Loucy (cell line): ENCODE measurements around the gene PPP3CB.

Experiments
- H2AFZ ChIP-seq: fragments of 200-600 bp; sonication (generic); 2 replicates; pipeline ENCODE4 v1.6.0; 2016; ENCODE audit warnings: antibody characterized with exemption, mild to moderate bottlenecking, low read length, moderate library complexity
- H3F3A ChIP-seq: fragments of 200-600 bp; 2 replicates; pipeline ENCODE4 v1.6.0; 2016; ENCODE audit warnings: antibody characterized with exemption, low read depth, mild to moderate bottlenecking
- H3K27me3 ChIP-seq: fragments of 200-600 bp; sonication (generic); 2 replicates; pipeline ENCODE4 v1.6.1; 2014; ENCODE audit warnings: low read length, mild to moderate bottlenecking; ENCODE audit not compliant: insufficient read depth, poor library complexity, severe bottlenecking
- H3K36me3 ChIP-seq: fragments of 200-600 bp; sonication (generic); 2 replicates; pipeline ENCODE4 v1.6.1; 2016; ENCODE audit warnings: low read length; ENCODE audit not compliant: insufficient read depth
- H3K4me1 ChIP-seq: fragments of 200-600 bp; sonication (generic); 2 replicates; pipeline ENCODE4 v1.5.1; 2014; ENCODE audit warnings: low read length, mild to moderate bottlenecking; ENCODE audit not compliant: insufficient read depth, poor library complexity, severe bottlenecking
- H3K4me2 ChIP-seq: fragments of 200-600 bp; sonication (generic); 2 replicates; pipeline ENCODE4 v1.6.0; 2014; ENCODE audit warnings: antibody characterized with exemption, low read length, low read depth, mild to moderate bottlenecking; ENCODE audit not compliant: poor library complexity, severe bottlenecking
- H3K4me3 ChIP-seq: fragments of 200-600 bp; sonication (generic); 2 replicates; pipeline ENCODE4 v1.5.1; 2014; ENCODE audit warnings: low read length, mild to moderate bottlenecking, mixed read lengths; ENCODE audit not compliant: poor library complexity, severe bottlenecking
- H3K79me2 ChIP-seq: fragments of 200-600 bp; sonication (generic); 2 replicates; pipeline ENCODE4 v1.6.1; 2014; ENCODE audit warnings: low read length; ENCODE audit not compliant: insufficient read depth
- H3K9ac ChIP-seq: fragments of 200-600 bp; sonication (generic); 2 replicates; pipeline ENCODE4 v1.6.0; 2014; ENCODE audit warnings: mild to moderate bottlenecking, low read depth, low read length, moderate library complexity; ENCODE audit not compliant: poor library complexity, severe bottlenecking
- H3K9me2 ChIP-seq: fragments of 200-600 bp; sonication (generic); replicated peaks from 2 replicates; pipeline ENCODE4 v1.6.1; 2016; ENCODE audit warnings: low read depth, low read length, mixed read lengths
- H3K9me3 ChIP-seq: fragments of 200-600 bp; sonication (generic); 2 replicates; pipeline ENCODE4 v1.6.1; 2014; ENCODE audit warnings: mild to moderate bottlenecking, antibody characterized with exemption, low read length, low read depth; ENCODE audit not compliant: insufficient read depth
- H4K20me1 ChIP-seq: fragments of 200-600 bp; sonication (generic); 2 replicates; pipeline ENCODE4 v1.6.0; 2014; ENCODE audit warnings: antibody characterized with exemption, low read length, mild to moderate bottlenecking; ENCODE audit not compliant: insufficient read depth, poor library complexity, severe bottlenecking
- EZH2phosphoT487 ChIP-seq: fragments of 200-600 bp; IDR thresholded peaks from 2 replicates; pipeline ENCODE4 v1.6.1; 2018; ENCODE audit warnings: antibody characterized with exemption, mild to moderate bottlenecking, moderate library complexity, borderline replicate concordance
- TF ChIP-seq, protein P1 (sequence below): fragments of 200-600 bp; sonication (generic); conservative IDR thresholded peaks from 2 replicates; pipeline ENCODE4 v1.5.1; 2014; ENCODE audit warnings: mild to moderate bottlenecking, antibody characterized with exemption, low read length

PPP3CB gene

DNA sequence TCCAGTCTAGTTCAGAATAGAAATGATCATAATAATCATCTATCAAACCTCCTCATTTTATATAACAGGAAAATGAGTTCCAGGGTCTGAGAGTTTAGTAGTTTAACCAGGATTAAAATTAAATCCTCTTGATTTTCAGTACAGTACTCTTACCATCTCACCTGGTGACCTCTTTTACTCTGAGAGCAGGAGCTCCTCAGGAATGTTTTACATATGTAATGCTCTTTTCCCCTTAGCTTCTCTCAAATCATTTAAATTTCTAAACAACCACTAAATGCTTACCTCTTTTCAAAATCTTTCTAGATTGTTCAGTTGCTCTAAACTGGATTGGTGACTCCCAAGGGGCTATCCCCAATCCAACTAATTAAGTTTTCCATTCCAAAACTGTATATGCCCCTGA, 10.2 kb upstream of the PPP3CB start:
- no peaks in the 10 kb centered on the region for H4K20me1 ChIP-seq
- H3K36me3 ChIP-seq: no peaks in the 10 kb centered on the region
- H3F3A ChIP-seq: no peaks in the 10 kb centered on the region
- H3K4me2 ChIP-seq: no peak overlapping the region
- no peak overlapping the region for H2AFZ ChIP-seq
- no peak overlapping the region for H3K4me3 ChIP-seq
- peaks cover 11% of the 10 kb centered on the region for H3K4me1 ChIP-seq
- no peaks in the 10 kb centered on the region for H3K9me2 ChIP-seq
- H3K79me2 ChIP-seq: no peaks in the 10 kb centered on the region
- H3K27me3 ChIP-seq: no peaks in the 10 kb centered on the region
- no peaks in the 10 kb centered on the region for H3K9me3 ChIP-seq
- H3K9ac ChIP-seq: no peak overlapping the region
- TF ChIP-seq EZH2phosphoT487: no peak
- TF ChIP-seq, protein P1, sequence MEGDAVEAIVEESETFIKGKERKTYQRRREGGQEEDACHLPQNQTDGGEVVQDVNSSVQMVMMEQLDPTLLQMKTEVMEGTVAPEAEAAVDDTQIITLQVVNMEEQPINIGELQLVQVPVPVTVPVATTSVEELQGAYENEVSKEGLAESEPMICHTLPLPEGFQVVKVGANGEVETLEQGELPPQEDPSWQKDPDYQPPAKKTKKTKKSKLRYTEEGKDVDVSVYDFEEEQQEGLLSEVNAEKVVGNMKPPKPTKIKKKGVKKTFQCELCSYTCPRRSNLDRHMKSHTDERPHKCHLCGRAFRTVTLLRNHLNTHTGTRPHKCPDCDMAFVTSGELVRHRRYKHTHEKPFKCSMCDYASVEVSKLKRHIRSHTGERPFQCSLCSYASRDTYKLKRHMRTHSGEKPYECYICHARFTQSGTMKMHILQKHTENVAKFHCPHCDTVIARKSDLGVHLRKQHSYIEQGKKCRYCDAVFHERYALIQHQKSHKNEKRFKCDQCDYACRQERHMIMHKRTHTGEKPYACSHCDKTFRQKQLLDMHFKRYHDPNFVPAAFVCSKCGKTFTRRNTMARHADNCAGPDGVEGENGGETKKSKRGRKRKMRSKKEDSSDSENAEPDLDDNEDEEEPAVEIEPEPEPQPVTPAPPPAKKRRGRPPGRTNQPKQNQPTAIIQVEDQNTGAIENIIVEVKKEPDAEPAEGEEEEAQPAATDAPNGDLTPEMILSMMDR: no peak

DNA sequence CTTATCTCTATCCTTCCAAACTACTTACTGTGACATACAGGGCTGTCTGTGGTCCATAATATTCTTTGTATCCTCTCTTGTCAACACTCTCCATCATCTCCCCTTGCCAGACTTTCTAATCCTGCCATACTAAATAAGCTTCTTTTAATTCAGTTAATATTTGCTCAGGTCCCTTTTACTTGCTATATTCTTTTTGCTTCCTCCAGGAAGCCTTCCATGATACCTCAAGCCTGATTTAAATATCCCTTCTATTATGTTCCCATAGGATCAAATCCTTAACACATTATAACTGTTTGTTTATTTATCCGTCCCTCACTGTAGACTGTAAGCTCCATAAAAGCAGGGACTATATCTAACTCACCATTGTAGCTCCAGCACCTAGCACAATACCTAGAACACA, 7.2 kb upstream of the PPP3CB start:
- TF ChIP-seq, protein P1: no peak
- no peak for TF ChIP-seq EZH2phosphoT487

DNA sequence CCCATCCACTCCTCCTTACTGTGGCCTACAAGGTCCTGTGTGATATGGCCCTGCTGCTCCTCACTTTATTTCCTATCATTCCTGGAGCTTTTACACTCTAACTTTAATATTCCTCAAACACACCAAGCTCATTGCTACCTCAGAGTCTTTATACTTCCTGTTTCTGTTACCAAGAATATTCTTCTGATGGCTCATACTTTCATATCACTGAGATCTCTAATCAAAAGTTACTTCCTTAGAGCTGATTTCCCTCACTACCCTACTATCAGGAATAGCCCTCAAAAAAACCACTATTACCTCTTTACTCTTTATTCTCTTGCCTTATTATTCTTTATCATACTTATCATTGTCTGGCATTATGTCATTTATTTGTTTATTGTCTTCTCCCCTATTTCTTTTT, 5.8 kb upstream of the PPP3CB start:
- Histone ChIP-seq H4K20me1 (no peaks in the 10 kb centered on the region), H3K27me3 (no peaks in the 10 kb centered on the region), H3K9me3 (no peaks in the 10 kb centered on the region), H3K9ac (no peak overlapping the region), H3K4me2 (peak overlapping the region; percentile 42), H3F3A (no peaks in the 10 kb centered on the region), H3K4me3 (no peak overlapping the region), H3K36me3 (no peaks in the 10 kb centered on the region), H3K79me2 (no peaks in the 10 kb centered on the region; the same call in 1 of the 2 replicates), H2AFZ (peak overlapping the region; percentile 50), H3K9me2 (no peaks in the 10 kb centered on the region), H3K4me1 (peaks cover 14% of the 10 kb centered on the region)
- TF ChIP-seq, protein P1: no peak
- no peak for TF ChIP-seq EZH2phosphoT487

More for the DNA sequence above, 7.2 kb upstream of the PPP3CB start:
- no peaks in the 10 kb centered on the region for H3K9me2 ChIP-seq
- H3K4me1 ChIP-seq: peaks cover 11% of the 10 kb centered on the region
- H3K9me3 ChIP-seq: no peaks in the 10 kb centered on the region
- H3K9ac ChIP-seq: no peak overlapping the region
- H3K79me2 ChIP-seq: no peaks in the 10 kb centered on the region
- no peak overlapping the region for H3K4me2 ChIP-seq
- no peak overlapping the region for H2AFZ ChIP-seq
- no peaks in the 10 kb centered on the region for H3F3A ChIP-seq
- no peaks in the 10 kb centered on the region for H3K27me3 ChIP-seq
- no peak overlapping the region for H3K4me3 ChIP-seq
- H4K20me1 ChIP-seq: no peaks in the 10 kb centered on the region
- no peaks in the 10 kb centered on the region for H3K36me3 ChIP-seq
